Glutamatergic neuron (in vitro differentiated cells): ENCODE results near the gene PFDN5. TPM values are rescaled to one million over a fixed set of nuclear protein-coding genes. Genes with fewer than 3 reads are reported as not detected.
A peak's percentile ranks its signal among the peaks of the same experiment; 100 is the strongest.
"Not testable (repeated sequence)": the region's sequence is repeated elsewhere in the genome, so short reads cannot be mapped to it uniquely, and the experiment has no call there.

Experiments
- DNase-seq: peaks from one replicate; pipeline ENCODE4 v3.0.0; 2022
- H3K27ac Mint-ChIP-seq: one replicate; pipeline ENCODE4 v1.8.0; 2020; ENCODE audit warnings: mild to moderate bottlenecking, mixed read lengths, inconsistent platforms; ENCODE audit not compliant: unreplicated experiment
- H3K27me3 Mint-ChIP-seq: one replicate; pipeline ENCODE4 v1.8.0; 2020; ENCODE audit warnings: mild to moderate bottlenecking, moderate library complexity, mixed read lengths, inconsistent platforms; ENCODE audit not compliant: unreplicated experiment
- H3K36me3 Mint-ChIP-seq: one replicate; pipeline ENCODE4 v1.8.0; 2020; ENCODE audit warnings: mild to moderate bottlenecking, mixed read lengths, inconsistent platforms; ENCODE audit not compliant: unreplicated experiment
- H3K4me1 Mint-ChIP-seq: one replicate; pipeline ENCODE4 v1.8.0; 2020; ENCODE audit warnings: mild to moderate bottlenecking, low read depth, mixed read lengths, inconsistent platforms; ENCODE audit not compliant: unreplicated experiment
- H3K4me3 Mint-ChIP-seq: one replicate; pipeline ENCODE4 v1.8.0; 2020; ENCODE audit warnings: mild to moderate bottlenecking, mixed read lengths, inconsistent platforms; ENCODE audit not compliant: unreplicated experiment
- H3K9me3 Mint-ChIP-seq: one replicate; pipeline ENCODE4 v1.8.0; 2020; ENCODE audit warnings: mild to moderate bottlenecking, moderate library complexity, mixed read lengths, inconsistent platforms; ENCODE audit not compliant: unreplicated experiment
- CTCF ChIP-seq: fragments of 200-600 bp; sonication (generic); IDR thresholded peaks from one replicate; pipeline ENCODE4 v1.5.0; 2021; ENCODE audit not compliant: partially characterized antibody, unreplicated experiment
- total RNA-seq: library from RNA; stranded (reverse); fragmentation: NEBNext Ultra II Directional; extraction: Animal tissue kit (Norgen Biotek cat#: 25700); gene quantifications from one replicate; pipeline ENCODE4 v1.2.1, GENCODE V29; 2021; ENCODE audit not compliant: unreplicated experiment

The PFDN5 gene
- total RNA-seq, 1 donor from 2014 or later: 292 TPM

- Mint-ChIP-seq H3K27ac (no peak overlapping the region), H3K36me3 (no peaks in the 10 kb centered on the region), H3K4me1 (peaks cover 5% of the 10 kb centered on the region), H3K9me3 (peaks cover 5% of the 10 kb centered on the region), H3K27me3 (peaks cover 24% of the 10 kb centered on the region), H3K4me3 (peak overlapping the region; percentile 80)
- TF ChIP-seq CTCF: no peak
- DNase-seq: no peak
Measured at GRCh38 chr12:53326460-53327185, 31.3 kb downstream of the PFDN5 start.

GRCh38 chr12:53327435-53328042 is 32.2 kb downstream of the PFDN5 start:
- H3K27ac Mint-ChIP-seq: no peak overlapping the region
- H3K4me3 Mint-ChIP-seq: no peak overlapping the region
- H3K36me3 Mint-ChIP-seq: no peaks in the 10 kb centered on the region
- peaks cover 5% of the 10 kb centered on the region for H3K9me3 Mint-ChIP-seq
- peaks cover 24% of the 10 kb centered on the region for H3K27me3 Mint-ChIP-seq
- no peak for DNase-seq
- H3K4me1 Mint-ChIP-seq: peaks cover 5% of the 10 kb centered on the region
- TF ChIP-seq CTCF: peak; percentile 51

- DNase-seq: peak; percentile 47
- peaks cover 5% of the 10 kb centered on the region for H3K4me1 Mint-ChIP-seq
- peaks cover 24% of the 10 kb centered on the region for H3K27me3 Mint-ChIP-seq
- H3K4me3 Mint-ChIP-seq: no peak overlapping the region
- H3K27ac Mint-ChIP-seq: no peak overlapping the region
- H3K36me3 Mint-ChIP-seq: no peaks in the 10 kb centered on the region
- no peak for TF ChIP-seq CTCF
- H3K9me3 Mint-ChIP-seq: peaks cover 5% of the 10 kb centered on the region
Measured at GRCh38 chr12:53328043-53328435, 32.7 kb downstream of the PFDN5 start.

GRCh38 chr12:53330671-53331070 is 35.3 kb downstream of the PFDN5 start:
- H3K36me3 Mint-ChIP-seq: no peaks in the 10 kb centered on the region

GRCh38 chr12:53332339-53332738 is 37.0 kb downstream of the PFDN5 start:
- H3K9me3 Mint-ChIP-seq, DNase-seq, H3K4me3 Mint-ChIP-seq, H3K36me3 Mint-ChIP-seq, H3K4me1 Mint-ChIP-seq, H3K27ac Mint-ChIP-seq: not testable (repeated sequence)
- H3K27me3 Mint-ChIP-seq: peaks cover 16% of the 10 kb centered on the region

More at GRCh38 chr12:53330671-53331070, 35.3 kb downstream of the PFDN5 start:
- H3K4me1 Mint-ChIP-seq: no peaks in the 10 kb centered on the region
- H3K27me3 Mint-ChIP-seq: peaks cover 22% of the 10 kb centered on the region
- TF ChIP-seq CTCF: no peak
- H3K4me3 Mint-ChIP-seq: no peak overlapping the region
- H3K9me3 Mint-ChIP-seq: peaks cover 6% of the 10 kb centered on the region
- H3K27ac Mint-ChIP-seq: no peak overlapping the region
- no peak for DNase-seq
